K562 (cell line): ENCODE results near the gene RGPD5.
"Not testable (repeated sequence)": the region's sequence is repeated elsewhere in the genome, so short reads cannot be mapped to it uniquely, and the experiment has no call there.

Source experiments
- DPF2 ChIP-seq: fragments of 450-650 bp; IDR thresholded peaks from 2 replicates; pipeline ENCODE4 v1.6.1; 2016
- EP300 ChIP-seq: IDR thresholded peaks from 2 replicates; pipeline ENCODE4 v1.6.1; 2012; ENCODE audit warnings: low read length, improper control_type of control experiment
- HCFC1 ChIP-seq: IDR thresholded peaks from 2 replicates; pipeline ENCODE4 v1.6.1; 2012; ENCODE audit warnings: low read depth, low read length, improper control_type of control experiment
- SIN3A ChIP-seq, 2 experiments: fragments of 150-350 bp in 1 of 2; IDR thresholded peaks; 2 replicates each; pipeline ENCODE4 v1.6.1; 2011 to 2016; ENCODE audit warnings: borderline replicate concordance in 2 of 2, low read depth in 2 of 2, low read length in 2 of 2, mild to moderate bottlenecking in 2 of 2, moderate library complexity in 2 of 2; ENCODE audit not compliant: control insufficient read depth in 1 of 2
- TF ChIP-seq, protein P1 (sequence below), 3 experiments: IDR thresholded peaks in 2 of 3; conservative IDR thresholded peaks in 1 of 3; 2 replicates each; pipeline ENCODE4 v1.5.1; 2011 to 2012; ENCODE audit warnings: low read length in 3 of 3, mild to moderate bottlenecking in 3 of 3, control low read depth in 2 of 3, improper control_type of control experiment in 1 of 3, inconsistent platforms in 1 of 3, low read depth in 1 of 3, mixed read lengths in 1 of 3, moderate library complexity in 1 of 3; ENCODE audit not compliant: insufficient read depth in 2 of 3
- TF ChIP-seq, protein P2 (sequence below): sonication (generic); formaldehyde crosslinking; IDR thresholded peaks from 2 replicates; pipeline ENCODE4 v1.8.1; 2022; ENCODE audit warnings: missing genetic modification reagents
- TF ChIP-seq, protein P3 (sequence below): fragments of 250-450 bp; sonication (Bioruptor Pico); IDR thresholded peaks from 2 replicates; pipeline ENCODE4 v1.5.0; 2022; ENCODE audit warnings: mild to moderate bottlenecking
- TF ChIP-seq, protein P4 (sequence below): sonication (generic); formaldehyde crosslinking; IDR thresholded peaks from 2 replicates; pipeline ENCODE4 v1.8.0; 2022; ENCODE audit warnings: missing genetic modification reagents, mild to moderate bottlenecking, borderline replicate concordance

GRCh38 chr2:109757163-109757824 lies 36.8 kb upstream of the RGPD5 start:
- TF ChIP-seq, protein P1, sequence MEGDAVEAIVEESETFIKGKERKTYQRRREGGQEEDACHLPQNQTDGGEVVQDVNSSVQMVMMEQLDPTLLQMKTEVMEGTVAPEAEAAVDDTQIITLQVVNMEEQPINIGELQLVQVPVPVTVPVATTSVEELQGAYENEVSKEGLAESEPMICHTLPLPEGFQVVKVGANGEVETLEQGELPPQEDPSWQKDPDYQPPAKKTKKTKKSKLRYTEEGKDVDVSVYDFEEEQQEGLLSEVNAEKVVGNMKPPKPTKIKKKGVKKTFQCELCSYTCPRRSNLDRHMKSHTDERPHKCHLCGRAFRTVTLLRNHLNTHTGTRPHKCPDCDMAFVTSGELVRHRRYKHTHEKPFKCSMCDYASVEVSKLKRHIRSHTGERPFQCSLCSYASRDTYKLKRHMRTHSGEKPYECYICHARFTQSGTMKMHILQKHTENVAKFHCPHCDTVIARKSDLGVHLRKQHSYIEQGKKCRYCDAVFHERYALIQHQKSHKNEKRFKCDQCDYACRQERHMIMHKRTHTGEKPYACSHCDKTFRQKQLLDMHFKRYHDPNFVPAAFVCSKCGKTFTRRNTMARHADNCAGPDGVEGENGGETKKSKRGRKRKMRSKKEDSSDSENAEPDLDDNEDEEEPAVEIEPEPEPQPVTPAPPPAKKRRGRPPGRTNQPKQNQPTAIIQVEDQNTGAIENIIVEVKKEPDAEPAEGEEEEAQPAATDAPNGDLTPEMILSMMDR (IDR thresholded peaks at IDR 0.05 in 2 of 3, conservative IDR thresholded peaks at IDR 0.05 in 1 of 3; ENCODE audit: insufficient read depth in 2 of 3, low read depth in 1 of 3, low read length in 3 of 3): not testable (repeated sequence)
- TF ChIP-seq, protein P2, sequence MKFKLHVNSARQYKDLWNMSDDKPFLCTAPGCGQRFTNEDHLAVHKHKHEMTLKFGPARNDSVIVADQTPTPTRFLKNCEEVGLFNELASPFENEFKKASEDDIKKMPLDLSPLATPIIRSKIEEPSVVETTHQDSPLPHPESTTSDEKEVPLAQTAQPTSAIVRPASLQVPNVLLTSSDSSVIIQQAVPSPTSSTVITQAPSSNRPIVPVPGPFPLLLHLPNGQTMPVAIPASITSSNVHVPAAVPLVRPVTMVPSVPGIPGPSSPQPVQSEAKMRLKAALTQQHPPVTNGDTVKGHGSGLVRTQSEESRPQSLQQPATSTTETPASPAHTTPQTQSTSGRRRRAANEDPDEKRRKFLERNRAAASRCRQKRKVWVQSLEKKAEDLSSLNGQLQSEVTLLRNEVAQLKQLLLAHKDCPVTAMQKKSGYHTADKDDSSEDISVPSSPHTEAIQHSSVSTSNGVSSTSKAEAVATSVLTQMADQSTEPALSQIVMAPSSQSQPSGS (CRISPR knock-in tag): not testable (repeated sequence)
- TF ChIP-seq, protein P3, sequence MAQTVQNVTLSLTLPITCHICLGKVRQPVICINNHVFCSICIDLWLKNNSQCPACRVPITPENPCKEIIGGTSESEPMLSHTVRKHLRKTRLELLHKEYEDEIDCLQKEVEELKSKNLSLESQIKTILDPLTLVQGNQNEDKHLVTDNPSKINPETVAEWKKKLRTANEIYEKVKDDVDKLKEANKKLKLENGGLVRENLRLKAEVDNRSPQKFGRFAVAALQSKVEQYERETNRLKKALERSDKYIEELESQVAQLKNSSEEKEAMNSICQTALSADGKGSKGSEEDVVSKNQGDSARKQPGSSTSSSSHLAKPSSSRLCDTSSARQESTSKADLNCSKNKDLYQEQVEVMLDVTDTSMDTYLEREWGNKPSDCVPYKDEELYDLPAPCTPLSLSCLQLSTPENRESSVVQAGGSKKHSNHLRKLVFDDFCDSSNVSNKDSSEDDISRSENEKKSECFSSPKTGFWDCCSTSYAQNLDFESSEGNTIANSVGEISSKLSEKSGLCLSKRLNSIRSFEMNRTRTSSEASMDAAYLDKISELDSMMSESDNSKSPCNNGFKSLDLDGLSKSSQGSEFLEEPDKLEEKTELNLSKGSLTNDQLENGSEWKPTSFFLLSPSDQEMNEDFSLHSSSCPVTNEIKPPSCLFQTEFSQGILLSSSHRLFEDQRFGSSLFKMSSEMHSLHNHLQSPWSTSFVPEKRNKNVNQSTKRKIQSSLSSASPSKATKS (CRISPR knock-in tag): not testable (repeated sequence)
- TF ChIP-seq HCFC1; DPF2; SIN3A (IDR thresholded peaks at IDR 0.05; ENCODE audit: borderline replicate concordance in 2 of 2, control insufficient read depth in 1 of 2, low read depth in 2 of 2, low read length in 2 of 2); EP300: not testable (repeated sequence)
- TF ChIP-seq, protein P4, sequence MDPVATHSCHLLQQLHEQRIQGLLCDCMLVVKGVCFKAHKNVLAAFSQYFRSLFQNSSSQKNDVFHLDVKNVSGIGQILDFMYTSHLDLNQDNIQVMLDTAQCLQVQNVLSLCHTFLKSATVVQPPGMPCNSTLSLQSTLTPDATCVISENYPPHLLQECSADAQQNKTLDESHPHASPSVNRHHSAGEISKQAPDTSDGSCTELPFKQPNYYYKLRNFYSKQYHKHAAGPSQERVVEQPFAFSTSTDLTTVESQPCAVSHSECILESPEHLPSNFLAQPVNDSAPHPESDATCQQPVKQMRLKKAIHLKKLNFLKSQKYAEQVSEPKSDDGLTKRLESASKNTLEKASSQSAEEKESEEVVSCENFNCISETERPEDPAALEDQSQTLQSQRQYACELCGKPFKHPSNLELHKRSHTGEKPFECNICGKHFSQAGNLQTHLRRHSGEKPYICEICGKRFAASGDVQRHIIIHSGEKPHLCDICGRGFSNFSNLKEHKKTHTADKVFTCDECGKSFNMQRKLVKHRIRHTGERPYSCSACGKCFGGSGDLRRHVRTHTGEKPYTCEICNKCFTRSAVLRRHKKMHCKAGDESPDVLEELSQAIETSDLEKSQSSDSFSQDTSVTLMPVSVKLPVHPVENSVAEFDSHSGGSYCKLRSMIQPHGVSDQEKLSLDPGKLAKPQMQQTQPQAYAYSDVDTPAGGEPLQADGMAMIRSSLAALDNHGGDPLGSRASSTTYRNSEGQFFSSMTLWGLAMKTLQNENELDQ: not testable (repeated sequence)
